AG20443 (cell line): ENCODE results near the gene WBP1L.
"Not testable (repeated sequence)": the region's sequence is repeated elsewhere in the genome, so short reads cannot be mapped to it uniquely, and the experiment has no call there.

Experiments used
- DNase-seq: peaks from one replicate; pipeline ENCODE4 v3.0.0; 2012; ENCODE audit warnings: low spot score, mixed read lengths

The WBP1L gene

GRCh38 chr10:102843139-102843538 is 99.4 kb downstream of the WBP1L start:
- not testable (repeated sequence) for DNase-seq

GRCh38 chr10:102844190-102844776 is 100.5 kb downstream of the WBP1L start:
- DNase-seq, result not testable (repeated sequence)

- no peak for DNase-seq
Observed at GRCh38 chr10:102845352-102845902, 101.7 kb downstream of the WBP1L start.

- DNase-seq, result no peak
Observed at GRCh38 chr10:102850025-102850518, 106.3 kb downstream of the WBP1L start.

- not testable (repeated sequence) for DNase-seq
Observed at GRCh38 chr10:102853237-102853636, 109.5 kb downstream of the WBP1L start.

- DNase-seq, result peak; percentile 86
Observed at GRCh38 chr10:102855731-102856436, 112.1 kb downstream of the WBP1L start.

- DNase-seq, result no peak
Observed at GRCh38 chr10:102856758-102857424, 113.1 kb downstream of the WBP1L start.

GRCh38 chr10:102859911-102860310 is 116.2 kb downstream of the WBP1L start:
- no peak for DNase-seq

- DNase-seq, result no peak
Observed at GRCh38 chr10:102863660-102864059, 119.9 kb downstream of the WBP1L start.

- no peak for DNase-seq
Observed at GRCh38 chr10:102865620-102866019, 121.9 kb downstream of the WBP1L start.
